ENCODE measurements around the gene PLAAT5. TPM values are rescaled to one million over a fixed set of nuclear protein-coding genes. Genes with fewer than 3 reads are reported as not detected.

The PLAAT5 gene
- total RNA-seq, 1 experiment from 2014 or later = 8.5 TPM

DNA sequence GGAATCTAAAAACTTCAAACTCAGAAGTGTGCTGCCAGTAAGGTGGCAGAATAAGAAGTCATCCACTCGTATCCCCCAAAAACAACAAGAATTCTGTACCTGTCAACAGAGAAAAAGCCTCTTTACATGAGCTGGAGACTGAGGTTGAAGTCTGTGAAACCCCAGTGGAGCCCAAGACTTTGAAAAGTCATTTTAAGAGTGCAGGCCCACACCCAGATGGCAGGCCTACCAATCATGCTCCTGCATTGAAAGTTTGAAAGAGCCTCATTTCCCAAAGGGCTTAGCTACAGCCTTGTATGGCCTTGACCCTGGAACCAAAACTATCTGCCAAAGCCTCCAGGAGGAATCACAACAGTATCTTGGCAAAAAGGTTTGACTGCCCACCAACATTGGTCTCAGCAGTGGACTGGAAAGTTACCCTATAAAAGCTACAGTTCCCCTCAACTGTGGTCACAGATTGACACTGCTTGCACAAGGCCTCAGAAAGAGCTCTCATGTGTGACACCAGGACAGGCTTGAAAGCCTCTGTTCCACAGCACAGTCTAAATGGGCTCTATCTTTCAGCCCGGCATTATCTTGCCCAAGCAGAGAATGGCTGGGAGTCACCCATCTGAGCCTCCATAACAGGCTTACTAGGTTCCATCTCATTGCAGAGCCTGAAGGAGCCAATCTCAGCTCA is 73.7 kb downstream of the PLAAT5 start:
- H2AK5ac ChIP-seq (ENCODE audit: insufficient read length, low read length) = no peak overlapping the region
- Mint-ChIP-seq H3K4me3 (no peak overlapping the region), H3K4me1 (peaks cover 7 to 8% of the 10 kb centered on the region in 2 experiments), H3K27me3 (ENCODE audit: low read depth) (peaks cover 3% of the 10 kb centered on the region; the same call in 1 of the 2 replicates), H3K27ac (no peak overlapping the region), H3K36me3 (ENCODE audit: insufficient read depth in 1 of 3, low read depth in 3 of 3) (peaks cover 6 to 16% (median 12%) of the 10 kb centered on the region in 3 experiments), H3K9me3 (peaks cover 20 to 23% of the 10 kb centered on the region in 2 experiments)
- peaks cover 11% of the 10 kb centered on the region for H3K9me3 ChIP-seq (ENCODE audit: control insufficient read depth, low read depth, low read length)
- no peak overlapping the region for H2BK5ac ChIP-seq (ENCODE audit: insufficient read length, low read length)
- no peak overlapping the region for H2BK12ac ChIP-seq (ENCODE audit: insufficient read length, low read depth, low read length)
- H3K23ac ChIP-seq (ENCODE audit: insufficient read length, low read depth, low read length) = no peak overlapping the region
- H4K5ac ChIP-seq (ENCODE audit: insufficient read length, low read depth, low read length) = no peak overlapping the region
- H4K20me1 ChIP-seq (ENCODE audit: control insufficient read depth, insufficient read depth, insufficient read length) = no peaks in the 10 kb centered on the region
- no peaks in the 10 kb centered on the region for H3K79me1 ChIP-seq (ENCODE audit: insufficient read depth, low read depth, low read length, poor library complexity, severe bottlenecking)
- no peak overlapping the region for H3K14ac ChIP-seq (ENCODE audit: insufficient read depth, low read length)
- no peaks in the 10 kb centered on the region for H3K27me3 ChIP-seq (ENCODE audit: insufficient read depth, low read length)
- no peak overlapping the region for H2BK15ac ChIP-seq (ENCODE audit: low read depth, low read length)
- H3K23me2 ChIP-seq (ENCODE audit: insufficient read length, low read depth, low read length, poor library complexity, severe bottlenecking) = no peaks in the 10 kb centered on the region
- no peak overlapping the region for H2BK20ac ChIP-seq (ENCODE audit: low read depth, low read length, poor library complexity, severe bottlenecking)
- no peak overlapping the region for H3K27ac ChIP-seq (ENCODE audit: insufficient read length, low read depth, low read length)
- H3K79me2 ChIP-seq (ENCODE audit: insufficient read depth, low read length) = no peaks in the 10 kb centered on the region
- no CpG with 5 or more reads among the region's 2 CpGs for WGBS (ENCODE audit: extremely low coverage, insufficient read length, low lambda C conversion rate)
- H3K4me2 ChIP-seq (ENCODE audit: insufficient read depth, insufficient read length, low read length) = no peak overlapping the region
- TF ChIP-seq CTCF (conservative IDR thresholded peaks at IDR 0.05) = no peak
- no peak for DNase-seq
- no peak overlapping the region for H2AFZ ChIP-seq (ENCODE audit: low read length)
- H3K56ac ChIP-seq (ENCODE audit: insufficient read length, low read depth, low read length) = no peak overlapping the region
- no peak overlapping the region for H3K4ac ChIP-seq (ENCODE audit: low read depth, low read length)
- no peak overlapping the region for H3K9ac ChIP-seq (ENCODE audit: extremely low read depth, insufficient read length, low read length)
- no peaks in the 10 kb centered on the region for H3K4me1 ChIP-seq (ENCODE audit: insufficient read depth, low read length)
- no peak overlapping the region for H4K8ac ChIP-seq (replicated peaks; ENCODE audit: insufficient read length, low read depth, low read length)
- no peak overlapping the region for H4K91ac ChIP-seq (ENCODE audit: insufficient read length, low read depth, low read length)
- no peak overlapping the region for H3T11ph ChIP-seq (ENCODE audit: low read length)
- no peak overlapping the region for H3K18ac ChIP-seq (ENCODE audit: insufficient read length, low read depth, low read length)
- H2BK120ac ChIP-seq (ENCODE audit: low read depth, low read length, poor library complexity, severe bottlenecking) = no peak overlapping the region

Other genes starting within 250 kb of the PLAAT5 start
- not detected in 2 replicates for gene SLC22A25, start 247.6 kb downstream of the PLAAT5 start, total RNA-seq (2021)
- not detected in 2 replicates for gene SLC22A9, start 121.4 kb downstream of the PLAAT5 start, total RNA-seq (2021)
- gene LGALS12, start 14.9 kb upstream of the PLAAT5 start, total RNA-seq (2021) = 1.9 and 2.0 TPM in 2 replicates
- gene PLAAT4, start 45.6 kb upstream of the PLAAT5 start, total RNA-seq (2021) = 3.1 and 3.5 TPM in 2 replicates
- 0.31 and 0.52 TPM in 2 replicates for gene PLAAT2, start 72.2 kb upstream of the PLAAT5 start, total RNA-seq (2021)
- 188 and 198 TPM in 2 replicates for gene PLAAT3, start 123.3 kb upstream of the PLAAT5 start, total RNA-seq (2021)
- gene ATL3, start 180.2 kb upstream of the PLAAT5 start, total RNA-seq (2021) = 24.0 and 25.4 TPM in 2 replicates
- gene RTN3, start 190.3 kb upstream of the PLAAT5 start, total RNA-seq (2021) = 173 TPM in 2 replicates